Immature natural killer cell (primary cell): Measurements from ENCODE around the gene GNAT1. TPM values are rescaled to one million over a fixed set of nuclear protein-coding genes. Genes with fewer than 3 reads are reported as not detected.

Experiments
- DNase-seq, 3 donors: peaks; one replicate each; pipeline ENCODE4 v3.0.0; 2022; ENCODE audit warnings: mixed read lengths in 1 of 3
- H3K27ac Mint-ChIP-seq, 6 donors: one replicate each; pipeline ENCODE4 v1.8.0; 2020; ENCODE audit warnings: mixed read lengths in 6 of 6, mild to moderate bottlenecking in 5 of 6, inconsistent platforms in 4 of 6, moderate library complexity in 3 of 6
- H3K27me3 Mint-ChIP-seq, 3 donors: one replicate each; pipeline ENCODE4 v1.8.0; 2020 to 2021; ENCODE audit warnings: low read depth in 3 of 3, mild to moderate bottlenecking in 3 of 3, mixed read lengths in 3 of 3, moderate library complexity in 3 of 3, inconsistent platforms in 1 of 3
- H3K36me3 Mint-ChIP-seq, 3 donors: one replicate each; pipeline ENCODE4 v1.8.0; 2020; ENCODE audit warnings: mixed read lengths in 3 of 3, inconsistent platforms in 2 of 3, mild to moderate bottlenecking in 2 of 3
- H3K4me1 Mint-ChIP-seq, 2 donors: one replicate each; pipeline ENCODE4 v1.8.0; 2020; ENCODE audit warnings: inconsistent platforms in 2 of 2, mild to moderate bottlenecking in 2 of 2, mixed read lengths in 2 of 2, moderate library complexity in 1 of 2
- H3K4me3 Mint-ChIP-seq, 5 donors: one replicate each; pipeline ENCODE4 v1.8.0; 2020; ENCODE audit warnings: mild to moderate bottlenecking in 5 of 5, mixed read lengths in 5 of 5, inconsistent platforms in 3 of 5, moderate library complexity in 3 of 5
- H3K9me3 Mint-ChIP-seq, 6 donors: one replicate each; pipeline ENCODE4 v1.8.0; 2020; ENCODE audit warnings: mild to moderate bottlenecking in 6 of 6, mixed read lengths in 6 of 6, inconsistent platforms in 4 of 6, moderate library complexity in 3 of 6
- polyA plus RNA-seq, 3 donors: library from polyadenylated mRNA; unstranded; fragments of 300-500 nt; fragmentation: Illumina TruSeq; gene quantifications; one replicate each; pipeline ENCODE4 v1.2.3, GENCODE V29; 2021

The GNAT1 gene
- polyA plus RNA-seq, 3 donors from 2014 or later, result not detected

DNA sequence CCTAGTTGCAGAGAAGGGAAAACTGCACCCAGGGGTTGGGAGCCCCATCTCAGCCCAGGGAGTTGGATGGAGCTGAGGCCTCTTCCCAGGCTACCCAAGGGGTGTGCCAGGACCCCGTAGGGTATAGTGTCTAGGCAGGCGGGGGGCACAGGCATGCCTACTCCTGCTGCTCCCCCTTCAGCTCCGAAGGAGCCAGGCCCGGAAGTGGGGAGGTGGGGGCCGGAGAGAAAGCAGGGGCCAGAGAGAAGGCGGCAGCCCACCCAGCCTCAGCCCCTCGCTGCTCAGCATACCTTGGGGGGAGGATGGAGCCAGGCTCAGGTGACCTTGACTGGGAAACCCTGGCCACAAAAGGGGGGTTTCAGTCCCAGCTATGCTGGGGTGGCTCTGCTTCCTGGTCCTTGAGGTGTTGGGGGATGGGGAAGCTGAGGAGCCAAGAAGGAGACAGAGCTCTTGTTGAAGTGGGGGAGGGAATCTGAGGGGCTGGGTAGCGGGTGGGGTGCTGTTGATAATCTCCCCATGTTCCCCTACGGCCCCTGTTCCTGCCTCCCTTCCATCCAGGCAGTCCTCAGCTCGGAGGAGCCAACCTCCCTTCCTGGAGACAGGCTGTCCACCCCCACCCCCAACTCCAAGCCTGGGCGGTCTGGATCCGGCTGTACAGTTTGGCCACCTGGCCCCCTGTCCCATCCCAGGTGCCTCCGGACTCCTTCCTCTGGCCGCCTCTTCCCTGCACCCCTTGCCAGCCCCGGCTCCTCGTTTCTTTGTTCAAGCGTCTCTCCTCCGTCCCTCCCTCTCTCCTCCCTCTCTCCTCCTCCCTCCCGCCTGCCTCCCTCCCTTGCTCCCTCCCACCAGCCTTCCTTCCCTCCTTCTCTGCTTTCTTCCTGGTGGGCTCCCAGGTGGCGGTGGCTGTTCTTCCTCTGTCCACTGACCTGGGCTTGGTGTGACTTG, 34.6 kb upstream of the GNAT1 start:
- DNase-seq, result no peak
- peaks cover 6 to 9% of the 10 kb centered on the region in 2 donors for H3K4me1 Mint-ChIP-seq
- H3K9me3 Mint-ChIP-seq, result no peaks in the 10 kb centered on the region
- no peak overlapping the region for H3K27ac Mint-ChIP-seq
- peak overlapping the region in 3 of 5 donors; percentile 9 to 76 (median 14) for H3K4me3 Mint-ChIP-seq
- H3K36me3 Mint-ChIP-seq, result no peaks in the 10 kb centered on the region
- peaks cover 17 to 23% (median 20%) of the 10 kb centered on the region in 3 donors for H3K27me3 Mint-ChIP-seq

DNA sequence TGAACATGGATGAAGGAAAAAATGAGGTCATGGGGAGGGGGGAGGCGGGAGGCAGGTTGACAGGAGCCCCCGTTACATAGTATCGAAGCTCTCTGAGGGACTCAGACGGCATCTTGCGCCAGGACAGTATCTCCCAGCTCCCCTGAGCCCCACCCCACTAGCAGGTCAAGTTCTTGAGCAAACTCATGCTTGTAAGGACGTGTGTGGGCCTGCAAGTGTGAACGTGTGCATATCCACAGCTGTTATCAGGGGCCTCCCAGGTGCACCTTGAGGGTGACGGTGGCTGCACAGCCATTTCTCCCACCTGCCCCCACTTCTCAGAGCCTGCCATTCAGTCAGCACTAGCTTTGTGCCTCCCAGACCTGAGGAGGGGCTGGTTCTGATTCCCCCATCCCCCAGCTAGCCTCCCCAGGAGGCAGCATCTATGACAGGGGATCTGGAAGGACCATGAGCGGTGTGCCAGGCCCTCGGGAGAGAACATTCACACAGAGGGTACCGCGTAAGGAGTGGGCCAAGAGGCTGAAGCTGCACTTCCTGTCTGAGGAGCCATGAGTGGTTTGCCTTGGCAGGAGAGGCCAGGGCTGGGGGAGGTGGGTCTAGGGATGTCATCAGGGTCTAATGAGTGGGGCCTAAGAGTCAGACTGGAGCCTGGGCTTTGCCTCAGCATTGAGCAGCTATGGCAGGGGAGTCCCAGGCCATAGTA, 33.4 kb upstream of the GNAT1 start:
- no peak overlapping the region for H3K4me3 Mint-ChIP-seq
- no peak overlapping the region for H3K27ac Mint-ChIP-seq
- no peak for DNase-seq
- H3K9me3 Mint-ChIP-seq, result no peaks in the 10 kb centered on the region
- H3K4me1 Mint-ChIP-seq, result peaks cover 6 to 9% of the 10 kb centered on the region in 2 donors
- no peaks in the 10 kb centered on the region for H3K36me3 Mint-ChIP-seq
- H3K27me3 Mint-ChIP-seq, result peaks cover 17 to 23% (median 20%) of the 10 kb centered on the region in 3 donors

DNA sequence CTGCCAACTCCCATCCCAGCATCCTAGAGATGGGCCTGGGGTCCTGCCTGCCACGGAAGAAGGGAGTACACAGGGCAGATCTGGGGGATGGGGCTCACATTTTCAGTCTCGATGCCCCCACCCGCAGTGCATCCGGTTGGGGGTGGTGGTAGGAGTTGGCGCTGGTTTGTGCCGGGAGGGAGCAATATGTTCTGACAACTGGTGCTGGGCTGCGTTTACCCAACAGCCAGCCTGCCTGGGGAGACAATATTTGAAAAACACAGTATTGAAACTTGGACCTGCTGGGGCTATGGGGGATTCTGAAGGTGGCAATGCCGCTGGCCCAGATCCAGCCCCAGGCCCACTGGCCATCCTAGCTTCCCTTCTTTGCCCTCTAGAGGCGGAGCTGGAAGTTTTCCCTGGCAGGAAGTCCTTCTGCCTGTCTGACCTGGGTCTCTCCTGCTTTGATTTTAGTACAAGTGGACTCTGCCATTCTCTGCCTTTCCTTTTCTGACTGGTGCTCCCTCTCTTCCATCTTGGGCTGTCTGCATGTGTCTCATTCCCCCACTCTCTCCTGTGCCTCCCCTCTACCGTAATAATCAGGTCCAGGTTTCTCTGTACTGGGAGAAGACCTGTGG, 32.8 kb upstream of the GNAT1 start:
- Mint-ChIP-seq H3K9me3 (no peaks in the 10 kb centered on the region), H3K27ac (no peak overlapping the region), H3K4me1 (peaks cover 6 to 9% of the 10 kb centered on the region in 2 donors), H3K36me3 (no peaks in the 10 kb centered on the region), H3K27me3 (peaks cover 17 to 22% (median 17%) of the 10 kb centered on the region in 3 donors), H3K4me3 (no peak overlapping the region)
- no peak for DNase-seq

DNA sequence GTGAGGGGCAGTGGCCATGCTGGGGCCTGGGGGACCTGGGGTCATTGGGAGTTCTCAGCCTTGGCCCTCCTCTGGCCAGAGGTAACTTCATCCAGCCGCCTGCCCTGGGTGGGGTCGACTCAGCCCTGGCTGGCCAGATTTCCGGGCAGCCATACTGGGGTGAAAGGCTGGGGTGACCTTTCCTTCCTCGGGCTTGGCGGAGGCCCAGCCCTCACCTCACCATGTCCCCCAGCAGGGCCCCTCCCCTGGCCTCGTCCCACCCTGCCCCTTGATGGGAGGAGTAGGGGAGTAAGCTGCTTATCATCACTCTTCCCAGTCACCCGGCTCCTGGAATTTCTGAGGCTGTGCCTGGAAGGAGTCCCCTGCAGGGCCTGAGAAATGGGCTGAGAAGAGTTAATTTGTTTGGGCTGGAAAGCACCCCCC, 30.8 kb upstream of the GNAT1 start:
- Mint-ChIP-seq H3K27me3 (peaks cover 13 to 22% (median 14%) of the 10 kb centered on the region in 3 donors), H3K9me3 (no peaks in the 10 kb centered on the region), H3K4me1 (peaks cover 0 to 4% of the 10 kb centered on the region in 2 donors), H3K27ac (no peak overlapping the region), H3K4me3 (no peak overlapping the region), H3K36me3 (no peaks in the 10 kb centered on the region)
- DNase-seq, result no peak

DNA sequence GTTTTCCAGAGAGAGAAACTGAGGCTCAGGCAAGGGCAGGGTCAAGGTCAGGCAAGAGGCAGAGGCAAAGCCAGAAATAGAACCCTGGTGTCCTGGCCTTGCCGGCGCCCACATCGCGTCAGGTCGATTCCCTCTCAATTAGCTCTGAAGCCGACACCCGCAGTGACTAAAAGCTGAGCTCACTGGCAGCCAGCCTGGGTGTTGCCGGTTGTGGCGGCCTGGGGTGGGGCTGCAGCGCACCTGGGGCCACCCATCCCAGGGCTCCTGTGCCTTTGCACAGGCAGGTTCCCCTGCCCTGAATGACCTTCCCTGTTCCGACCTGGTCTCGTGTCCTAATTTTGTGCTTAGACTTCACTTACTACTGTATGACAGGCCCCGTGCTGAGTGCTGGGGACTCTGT, 30.1 kb upstream of the GNAT1 start:
- Mint-ChIP-seq H3K36me3 (no peaks in the 10 kb centered on the region), H3K4me3 (no peak overlapping the region), H3K27me3 (peaks cover 5 to 16% (median 12%) of the 10 kb centered on the region in 3 donors), H3K27ac (no peak overlapping the region), H3K9me3 (no peaks in the 10 kb centered on the region), H3K4me1 (no peaks in the 10 kb centered on the region)
- no peak for DNase-seq

DNA sequence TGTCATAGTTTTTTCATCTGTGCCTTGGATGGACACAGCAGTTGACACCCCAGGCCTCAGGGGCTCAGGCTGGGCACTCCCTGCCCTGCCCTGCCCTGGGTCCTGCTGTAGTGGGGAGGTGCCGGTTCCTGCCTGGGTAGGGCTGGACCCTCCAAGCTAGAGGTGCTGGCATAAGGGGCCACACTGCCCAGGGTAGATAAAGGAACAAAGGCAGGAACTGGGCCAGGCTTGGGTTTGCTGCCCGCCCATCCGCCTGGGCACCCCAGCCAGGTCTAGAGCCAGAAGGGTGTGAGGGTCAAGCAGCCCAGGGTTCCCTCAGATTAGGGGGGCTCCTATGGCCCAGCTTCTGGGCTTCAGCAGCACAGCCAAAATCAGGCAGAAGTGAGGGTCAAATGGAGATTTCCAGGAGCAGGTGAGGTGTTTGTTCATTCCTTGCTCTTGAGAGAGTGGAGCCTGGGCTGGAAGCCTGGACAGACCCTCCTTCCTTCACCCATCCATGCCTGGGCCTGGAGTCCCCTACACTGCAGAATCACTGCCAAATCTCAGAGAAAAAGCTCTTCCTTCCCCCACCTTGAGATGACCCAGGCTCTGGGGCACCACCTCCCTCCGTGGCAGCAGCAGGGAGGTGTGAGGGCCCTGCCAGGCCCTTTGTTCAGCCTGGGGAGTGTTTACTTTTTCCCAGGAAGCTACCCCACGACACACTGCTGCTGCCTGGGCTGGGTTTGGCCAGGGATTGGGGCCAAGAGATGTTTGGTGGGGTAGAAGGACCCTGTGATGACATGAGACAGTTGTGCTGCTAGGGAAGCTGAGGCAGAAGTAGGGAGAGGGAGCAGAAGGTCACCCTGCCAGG, 29.2 kb upstream of the GNAT1 start:
- Mint-ChIP-seq H3K27me3 (peaks cover 5 to 14% (median 5%) of the 10 kb centered on the region in 3 donors), H3K9me3 (no peaks in the 10 kb centered on the region), H3K36me3 (no peaks in the 10 kb centered on the region), H3K4me1 (no peaks in the 10 kb centered on the region), H3K4me3 (no peak overlapping the region), H3K27ac (peak overlapping the region in 1 of 6 donors; percentile 35)
- no peak for DNase-seq

DNA sequence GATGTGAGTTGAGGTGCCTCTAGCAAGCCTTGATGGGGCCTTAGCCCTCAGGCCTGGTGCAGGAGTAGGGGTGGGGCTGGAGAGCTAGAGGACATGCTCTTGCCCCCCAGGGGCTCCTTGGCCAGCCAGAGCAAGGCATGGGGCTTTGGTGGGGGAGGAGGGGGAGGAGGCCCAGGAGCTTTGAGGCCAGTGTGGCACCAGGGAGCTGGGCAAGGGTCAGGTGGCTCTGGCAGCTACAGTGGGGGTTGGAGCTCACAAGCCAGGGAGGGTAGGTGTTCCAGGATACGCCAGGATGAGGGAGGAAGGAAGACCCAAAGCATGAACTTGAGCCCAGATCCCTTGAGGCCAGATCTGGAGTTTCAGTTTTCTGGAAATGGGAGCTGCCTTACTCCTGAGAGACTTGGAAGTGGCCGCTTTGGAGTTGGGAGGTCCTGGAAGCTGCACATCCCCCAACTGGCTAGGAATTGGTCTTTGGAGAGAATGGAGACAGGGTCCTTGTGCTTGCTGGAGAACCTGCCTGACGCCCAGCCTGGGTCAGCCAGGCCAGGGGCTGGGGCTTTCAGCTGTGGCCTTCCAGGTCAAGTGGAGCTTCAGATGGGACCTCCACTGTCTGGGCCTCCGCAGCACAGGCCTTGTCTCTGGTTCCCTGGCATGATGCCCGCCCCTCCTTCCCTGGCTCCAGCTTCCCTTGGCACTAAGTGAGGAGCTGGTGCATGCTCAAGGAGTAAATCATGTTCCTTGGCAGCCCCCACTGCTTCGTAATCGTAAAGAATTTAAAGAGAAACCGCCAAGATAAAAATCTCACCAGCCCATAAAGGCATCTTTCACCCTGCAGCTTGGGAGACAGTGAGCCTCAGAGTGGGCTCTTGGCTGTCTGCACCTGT, 27.6 kb upstream of the GNAT1 start:
- Mint-ChIP-seq H3K27me3 (peaks cover 2 to 4% (median 2%) of the 10 kb centered on the region in 3 donors), H3K4me1 (no peaks in the 10 kb centered on the region), H3K27ac (no peak overlapping the region), H3K9me3 (no peaks in the 10 kb centered on the region), H3K4me3 (no peak overlapping the region), H3K36me3 (no peaks in the 10 kb centered on the region)
- DNase-seq, result no peak

DNA sequence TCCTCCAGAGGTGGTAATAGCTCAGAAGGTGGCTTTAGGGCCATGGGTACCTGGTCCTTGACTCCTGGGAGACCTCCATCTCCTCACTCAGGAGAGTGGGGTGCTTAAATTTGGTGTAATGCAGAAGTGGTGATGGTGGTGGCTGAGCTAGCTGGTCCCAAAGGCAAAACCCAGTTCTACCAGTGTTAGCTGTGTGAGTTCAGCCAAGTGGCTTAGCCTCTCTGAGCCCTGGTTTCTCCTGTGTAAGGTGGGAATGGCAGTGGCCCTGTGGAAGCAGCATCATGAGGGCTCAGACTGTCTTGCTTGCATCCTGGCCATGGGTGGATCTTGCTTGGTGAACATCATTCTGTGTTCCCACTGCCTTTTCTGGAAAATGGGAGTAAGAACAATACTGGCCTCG, 26.9 kb upstream of the GNAT1 start:
- Mint-ChIP-seq H3K4me3 (no peak overlapping the region), H3K27ac (no peak overlapping the region), H3K36me3 (no peaks in the 10 kb centered on the region), H3K4me1 (no peaks in the 10 kb centered on the region), H3K9me3 (no peaks in the 10 kb centered on the region), H3K27me3 (peaks cover 0 to 3% (median 2%) of the 10 kb centered on the region in 3 donors)
- DNase-seq, result no peak

DNA sequence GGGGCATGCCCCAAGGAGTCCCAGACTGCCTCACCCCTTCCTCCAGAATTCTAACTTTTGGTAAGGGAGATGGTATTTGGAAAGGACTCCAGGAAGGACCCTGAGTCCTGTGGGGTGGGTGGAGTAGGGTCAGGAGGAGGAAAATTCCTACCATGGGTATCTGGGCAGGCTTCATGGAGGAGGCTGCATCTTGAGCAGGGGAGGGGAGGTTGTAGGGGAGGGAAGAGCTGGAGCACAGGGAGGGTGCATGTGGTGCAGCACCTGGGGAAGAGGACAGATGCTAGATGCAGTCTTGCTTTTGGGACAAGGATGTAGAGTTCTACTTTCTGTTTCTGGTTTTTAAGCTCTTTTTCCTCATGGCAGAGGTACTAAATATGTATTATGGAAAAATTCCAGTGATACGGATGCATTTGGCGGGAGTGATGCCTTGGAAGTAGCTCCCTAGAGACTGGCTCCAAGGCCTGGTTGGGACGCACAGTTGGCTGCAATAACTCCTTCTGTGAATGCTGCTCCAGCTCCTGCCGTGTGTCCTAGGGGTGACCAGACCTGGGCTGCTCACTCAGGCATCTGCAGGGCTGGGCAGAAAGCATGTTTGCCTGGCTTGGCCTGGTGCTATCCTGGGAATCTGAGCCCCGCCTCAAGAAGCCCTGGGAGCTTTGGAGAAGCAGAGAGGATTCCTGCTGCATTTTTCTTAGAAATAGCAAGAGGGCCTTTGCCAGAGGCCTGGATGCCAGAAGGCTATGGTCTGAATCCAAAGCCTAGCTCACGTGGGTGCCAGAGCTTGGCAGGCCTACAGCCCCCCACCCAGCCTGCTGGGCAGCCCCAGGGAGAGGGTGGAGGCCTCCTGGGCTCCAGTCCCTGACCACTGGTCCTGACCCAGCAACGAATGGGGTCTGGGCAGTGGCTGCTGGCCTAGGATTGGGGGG, 26.2 kb upstream of the GNAT1 start:
- DNase-seq, result no peak
- no peaks in the 10 kb centered on the region for H3K4me1 Mint-ChIP-seq
- no peaks in the 10 kb centered on the region for H3K36me3 Mint-ChIP-seq
- no peak overlapping the region for H3K4me3 Mint-ChIP-seq
- no peaks in the 10 kb centered on the region for H3K9me3 Mint-ChIP-seq
- no peak overlapping the region for H3K27ac Mint-ChIP-seq
- H3K27me3 Mint-ChIP-seq, result peaks cover 0 to 3% (median 2%) of the 10 kb centered on the region in 3 donors

DNA sequence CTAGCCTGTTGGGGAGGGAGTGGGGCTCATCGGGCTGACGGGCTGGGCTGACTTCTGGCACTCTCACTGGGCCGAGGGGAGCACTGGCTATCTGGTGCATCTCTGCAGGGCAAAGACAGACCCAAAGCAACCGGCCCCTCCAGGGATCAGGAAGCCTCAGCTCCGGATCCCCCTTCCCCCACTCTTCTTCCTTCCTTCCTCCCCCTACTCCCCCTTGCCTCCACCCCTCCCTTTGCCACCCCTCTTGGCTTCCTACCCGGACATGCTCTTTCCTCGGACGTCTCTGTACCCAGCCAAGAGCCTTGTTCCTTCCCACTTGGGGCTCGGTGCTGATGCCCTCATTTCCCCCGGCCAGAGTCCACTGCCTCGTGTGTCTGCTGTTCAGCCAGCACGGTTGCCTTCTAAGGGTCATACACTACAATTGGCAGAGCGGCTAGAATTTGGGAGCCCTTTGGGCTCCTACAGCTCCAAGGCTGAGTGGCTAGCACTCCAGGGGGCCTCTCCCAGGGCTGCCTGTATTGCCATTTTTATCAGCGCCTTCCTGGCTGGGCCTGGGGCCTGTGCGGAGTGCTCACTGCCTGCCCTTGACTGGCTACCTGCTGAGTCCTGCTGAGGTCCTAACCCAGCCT, 25.4 kb upstream of the GNAT1 start:
- Mint-ChIP-seq H3K9me3 (no peaks in the 10 kb centered on the region), H3K27me3 (peaks cover 0 to 3% (median 2%) of the 10 kb centered on the region in 3 donors), H3K27ac (no peak overlapping the region)

DNA sequence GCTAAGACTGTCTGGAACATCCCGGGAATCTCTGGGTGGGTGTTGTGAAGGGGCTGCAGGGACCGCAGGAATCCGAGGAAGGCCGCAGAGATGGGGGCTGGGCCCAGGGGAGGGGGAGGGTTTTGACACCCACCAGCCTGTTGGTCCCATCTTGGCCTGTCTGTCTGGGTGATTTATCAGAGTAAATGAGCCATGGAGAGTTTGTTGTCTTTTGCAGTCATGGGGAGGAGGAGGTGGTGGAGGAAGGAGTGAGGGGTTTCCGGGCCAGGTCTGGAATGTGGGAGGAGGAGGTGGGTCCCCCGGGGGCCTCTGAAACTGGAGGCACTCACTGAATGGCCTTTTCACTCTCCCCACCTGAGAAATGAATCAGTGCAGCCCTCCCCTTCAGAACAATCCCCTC, 24.8 kb upstream of the GNAT1 start:
- no peaks in the 10 kb centered on the region for H3K9me3 Mint-ChIP-seq
- DNase-seq, result no peak
- H3K27me3 Mint-ChIP-seq, result peaks cover 0 to 3% (median 2%) of the 10 kb centered on the region in 3 donors
- H3K4me3 Mint-ChIP-seq, result no peak overlapping the region
- no peak overlapping the region for H3K27ac Mint-ChIP-seq
- no peaks in the 10 kb centered on the region for H3K36me3 Mint-ChIP-seq
- H3K4me1 Mint-ChIP-seq, result no peaks in the 10 kb centered on the region

More for the DNA sequence above, 25.4 kb upstream of the GNAT1 start:
- Mint-ChIP-seq H3K4me1 (no peaks in the 10 kb centered on the region), H3K4me3 (no peak overlapping the region), H3K36me3 (no peaks in the 10 kb centered on the region)
- DNase-seq, result no peak
